BLaER1 (cell line): ENCODE results near the gene ARMCX6.
"Not testable (repeated sequence)": the region's sequence is repeated elsewhere in the genome, so short reads cannot be mapped to it uniquely, and the experiment has no call there.

ENCODE experiments used
- H3K27ac ChIP-seq: shearing (Covaris generic); formaldehyde crosslinking; 2 replicates; pipeline ENCODE4 v1.8.1; 2022
- H3K27me3 ChIP-seq: shearing (Covaris generic); formaldehyde crosslinking; 2 replicates; pipeline ENCODE4 v1.8.1; 2022
- H3K36me3 ChIP-seq: shearing (Covaris generic); formaldehyde crosslinking; 2 replicates; pipeline ENCODE4 v1.8.1; 2022
- H3K4me1 ChIP-seq: shearing (Covaris generic); formaldehyde crosslinking; 2 replicates; pipeline ENCODE4 v1.8.1; 2022
- H3K4me2 ChIP-seq: shearing (Covaris generic); formaldehyde crosslinking; 2 replicates; pipeline ENCODE4 v1.8.1; 2022
- H3K4me3 ChIP-seq: shearing (Covaris generic); formaldehyde crosslinking; 2 replicates; pipeline ENCODE4 v1.8.1; 2022
- H3K9ac ChIP-seq: shearing (Covaris generic); formaldehyde crosslinking; 2 replicates; pipeline ENCODE4 v1.8.1; 2022
- H3K9me3 ChIP-seq: shearing (Covaris generic); formaldehyde crosslinking; 2 replicates; pipeline ENCODE4 v1.8.1; 2022
- H4K20me1 ChIP-seq: shearing (Covaris generic); formaldehyde crosslinking; 2 replicates; pipeline ENCODE4 v1.8.1; 2022
- Cebpa-rat ChIP-seq: shearing (Covaris generic); IDR thresholded peaks from 2 replicates; pipeline ENCODE4 v1.8.1; 2022

ARMCX6 gene

GRCh38 chrX:101605728-101606127 is 12.1 kb downstream of the ARMCX6 start:
- no peaks in the 10 kb centered on the region for H3K9me3 ChIP-seq
- H3K4me1 ChIP-seq: no peaks in the 10 kb centered on the region
- no peak for TF ChIP-seq Cebpa-rat
- no peak overlapping the region for H3K4me3 ChIP-seq
- H3K27me3 ChIP-seq: no peaks in the 10 kb centered on the region
- H3K27ac ChIP-seq: no peak overlapping the region
- H4K20me1 ChIP-seq: no peaks in the 10 kb centered on the region
- no peak overlapping the region for H3K9ac ChIP-seq
- H3K4me2 ChIP-seq: no peak overlapping the region
- H3K36me3 ChIP-seq: no peaks in the 10 kb centered on the region

GRCh38 chrX:101605146-101605545 is 12.7 kb downstream of the ARMCX6 start:
- H3K4me2 ChIP-seq: no peak overlapping the region
- no peaks in the 10 kb centered on the region for H3K27me3 ChIP-seq
- no peak overlapping the region for H3K4me3 ChIP-seq
- H3K9ac ChIP-seq: no peak overlapping the region
- no peaks in the 10 kb centered on the region for H4K20me1 ChIP-seq
- no peaks in the 10 kb centered on the region for H3K36me3 ChIP-seq
- TF ChIP-seq Cebpa-rat: no peak
- no peaks in the 10 kb centered on the region for H3K9me3 ChIP-seq
- no peaks in the 10 kb centered on the region for H3K4me1 ChIP-seq
- no peak overlapping the region for H3K27ac ChIP-seq

GRCh38 chrX:101602077-101602476 is 15.7 kb downstream of the ARMCX6 start:
- Histone ChIP-seq H3K4me1 (no peaks in the 10 kb centered on the region), H3K36me3 (no peaks in the 10 kb centered on the region), H3K27ac (no peak overlapping the region), H3K27me3 (no peaks in the 10 kb centered on the region), H3K9ac (no peak overlapping the region), H3K4me3 (no peak overlapping the region), H3K9me3 (no peaks in the 10 kb centered on the region), H3K4me2 (no peak overlapping the region), H4K20me1 (no peaks in the 10 kb centered on the region)
- no peak for TF ChIP-seq Cebpa-rat

GRCh38 chrX:101599592-101599991 is 18.2 kb downstream of the ARMCX6 start:
- not testable (repeated sequence) for H3K27ac ChIP-seq, H3K27me3 ChIP-seq, H3K4me3 ChIP-seq, H3K9me3 ChIP-seq, H3K4me2 ChIP-seq, H3K9ac ChIP-seq, H4K20me1 ChIP-seq, H3K4me1 ChIP-seq, H3K36me3 ChIP-seq

GRCh38 chrX:101595739-101596419 is 21.9 kb downstream of the ARMCX6 start:
- Histone ChIP-seq H3K4me3 (no peak overlapping the region), H3K9ac (no peak overlapping the region), H3K4me1 (no peaks in the 10 kb centered on the region), H3K36me3 (no peaks in the 10 kb centered on the region), H3K9me3 (no peaks in the 10 kb centered on the region), H3K4me2 (no peak overlapping the region), H3K27ac (no peak overlapping the region), H3K27me3 (no peaks in the 10 kb centered on the region), H4K20me1 (no peaks in the 10 kb centered on the region)
- TF ChIP-seq Cebpa-rat: no peak
